ENCODE results near the gene PHYH.

GRCh38 chr10:13270877-13271551, 28.9 kb downstream of the PHYH start:
- TF ChIP-seq CTCF (conservative IDR thresholded peaks at IDR 0.05) = no peak
- no peak for TF ChIP-seq ZFX (IDR thresholded peaks at IDR 0.05)

Data from C4-2B (cell line).